Endothelial cell of umbilical vein (primary cell): ENCODE measurements around the gene MYD88. TPM values are rescaled to one million over a fixed set of nuclear protein-coding genes. Genes with fewer than 3 reads are reported as not detected.

ENCODE experiments used
- BruUV-seq: library from RNA; stranded (reverse); fragments of 400-500 nt; replicated peaks from 2 replicates; lab custom pipeline; 2021; lab: Mats Ljungman, UMichigan
- CTCF ChIA-PET: fragments of 300-600, 350-600 bp; sonication (Branson Sonifier 250); formaldehyde crosslinking; loops from one replicate; lab custom pipeline; 2021; ENCODE audit warnings: antibody characterized with exemption, inconsistent platforms; lab: Charles Lee
- POLR2A ChIA-PET: fragments of 300-600, 350-600 bp; sonication (Branson Sonifier 250); formaldehyde crosslinking; loops from one replicate; lab custom pipeline; 2021; ENCODE audit warnings: antibody characterized with exemption, inconsistent platforms; lab: Charles Lee
- DNase-seq: peaks from one replicate; pipeline ENCODE4 v3.0.0-alpha.2; 2011; ENCODE audit warnings: low read depth, low spot score
- FAIRE-seq: peaks from 2 replicates; lab custom pipeline; 2011; peaks lifted over from hg19 to GRCh38; lab: Jason Lieb, UNC
- H2AFZ ChIP-seq: 2 replicates; pipeline ENCODE4 v1.6.0; 2012; ENCODE audit warnings: low read depth, low read length, control low read depth, inconsistent platforms
- H3K27ac ChIP-seq: 2 replicates; pipeline ENCODE4 v1.5.1; 2011; ENCODE audit warnings: low read depth, mild to moderate bottlenecking, control low read depth, low read length, moderate library complexity; ENCODE audit not compliant: insufficient read depth
- H3K27me3 ChIP-seq, 2 experiments: 2 replicates each; pipeline versions ENCODE4 v1.6.0 to v1.6.1; 2011; ENCODE audit warnings: low read length in 2 of 2, mixed read lengths in 1 of 2; ENCODE audit not compliant: control insufficient read depth in 2 of 2, insufficient read depth in 2 of 2
- H3K36me3 ChIP-seq, 2 experiments: 2 replicates in 1 of 2; 3 replicates in 1 of 2; pipeline ENCODE4 v1.5.1; 2011; ENCODE audit warnings: low read length in 2 of 2, mild to moderate bottlenecking in 1 of 2, moderate library complexity in 1 of 2; ENCODE audit not compliant: control insufficient read depth in 2 of 2, insufficient read depth in 2 of 2; ENCODE audit errors: extremely low read depth in 1 of 2
- H3K4me1 ChIP-seq: 3 replicates; pipeline ENCODE4 v1.5.1; 2011; ENCODE audit warnings: mild to moderate bottlenecking, low read length; ENCODE audit not compliant: control insufficient read depth, insufficient read depth; ENCODE audit errors: extremely low read depth
- H3K4me2 ChIP-seq: 2 replicates; pipeline ENCODE4 v1.6.1; 2011; ENCODE audit warnings: low read length, control low read depth, mixed read lengths; ENCODE audit not compliant: insufficient read depth
- H3K4me3 ChIP-seq, 3 experiments: fragments of 200-600 bp in 1 of 3; sonication (generic), shearing (Covaris generic) in 1 of 3; replicated peaks in 1 of 3; 2 replicates each; pipeline ENCODE4 v1.5.1; 2011 to 2016; ENCODE audit warnings: control low read depth in 3 of 3, low read length in 3 of 3, mild to moderate bottlenecking in 2 of 3, inconsistent platforms in 1 of 3, low read depth in 1 of 3, moderate library complexity in 1 of 3; ENCODE audit not compliant: insufficient read depth in 1 of 3
- H3K79me2 ChIP-seq: 2 replicates; pipeline ENCODE4 v1.6.0; 2012; ENCODE audit warnings: low read length, inconsistent platforms; ENCODE audit not compliant: control insufficient read depth, insufficient read depth
- H3K9ac ChIP-seq: replicated peaks from 2 replicates; pipeline ENCODE3; 2011; ENCODE audit warnings: low read length, control low read depth; ENCODE audit not compliant: insufficient read depth; ENCODE audit errors: extremely low read depth
- H3K9me1 ChIP-seq: replicated peaks from 3 replicates; pipeline ENCODE4 v1.6.0; 2011; ENCODE audit warnings: mild to moderate bottlenecking, low read length; ENCODE audit not compliant: control insufficient read depth, insufficient read depth; ENCODE audit errors: extremely low read depth
- H3K9me3 ChIP-seq: replicated peaks from 2 replicates; pipeline ENCODE4 v1.5.1; 2012; ENCODE audit warnings: low read length, inconsistent platforms; ENCODE audit not compliant: control insufficient read depth, insufficient read depth
- H4K20me1 ChIP-seq: replicated peaks from 2 replicates; pipeline ENCODE3; 2011; ENCODE audit warnings: mild to moderate bottlenecking, low read length; ENCODE audit not compliant: control insufficient read depth, insufficient read depth; ENCODE audit errors: extremely low read depth
- EZH2 ChIP-seq: IDR thresholded peaks from 2 replicates; pipeline ENCODE4 v1.6.1; 2012; ENCODE audit warnings: borderline replicate concordance, low read depth, mild to moderate bottlenecking, moderate library complexity, low read length, inconsistent platforms; ENCODE audit not compliant: severe bottlenecking
- FOS ChIP-seq: IDR thresholded peaks from 2 replicates; pipeline ENCODE4 v1.6.1; 2011; ENCODE audit warnings: mild to moderate bottlenecking, low read length, moderate library complexity, borderline replicate concordance; ENCODE audit not compliant: insufficient read depth
- GATA2 ChIP-seq: IDR thresholded peaks from 2 replicates; pipeline ENCODE4 v1.7.0; 2011; ENCODE audit warnings: low read depth, mild to moderate bottlenecking, moderate library complexity, mixed read lengths, low read length; ENCODE audit not compliant: insufficient read length, insufficient read depth
- JUN ChIP-seq: IDR thresholded peaks from 2 replicates; pipeline ENCODE4 v1.6.1; 2011; ENCODE audit warnings: borderline replicate concordance, low read depth; ENCODE audit not compliant: insufficient read length, insufficient read depth
- MYC ChIP-seq: IDR thresholded peaks from one replicate; pipeline ENCODE4 v1.6.1; 2011; ENCODE audit warnings: mild to moderate bottlenecking, low read depth, low read length
- POLR2A ChIP-seq: IDR thresholded peaks from 2 replicates; pipeline ENCODE4 v1.6.1; 2012; ENCODE audit warnings: low read depth, mild to moderate bottlenecking, control low read depth, low read length
- POLR2AphosphoS5 ChIP-seq: IDR thresholded peaks from 2 replicates; pipeline ENCODE4 v1.6.1; 2012; ENCODE audit warnings: low read depth, mild to moderate bottlenecking, control low read depth, low read length, moderate library complexity; ENCODE audit not compliant: insufficient read depth
- dilution Hi-C: fragments of 300-500 bp; cut with MboI; formaldehyde crosslinking; loops from one replicate; pipeline ENCODE4 v1.15.0; 2019; ENCODE audit warnings: low sequenced_read_pairs; ENCODE audit not compliant: extremely low pct_ligation_motif_present
- intact Hi-C: fragments of 100-400 bp; cut with micrococcal nuclease; formaldehyde crosslinking; loops from one replicate; pipeline ENCODE4 v1.10.0; 2022
- polyA plus RNA-seq, 4 experiments: library from polyadenylated mRNA; depleted of rRNA in 3 of 4; stranded (reverse) in 3 of 4; unstranded in 1 of 4; fragments of >200 nt; gene quantifications; 2 replicates each; pipeline versions ENCODE4 v1.2.1 to v1.2.3, GENCODE V29; 2011 to 2012; ENCODE audit warnings: missing spikeins in 1 of 4
- total RNA-seq: library from RNA; stranded (reverse); gene quantifications from 2 replicates; pipeline ENCODE4 v1.2.3, GENCODE V29; 2021
- TF ChIP-seq, protein P1 (sequence below): IDR thresholded peaks from 2 replicates; pipeline ENCODE4 v1.6.1; 2011; ENCODE audit not compliant: insufficient read depth, insufficient read length
- TF ChIP-seq, protein P2 (sequence below), 2 donors: IDR thresholded peaks; 1 replicate in 1 of 2; 2 replicates in 1 of 2; pipeline ENCODE4 v1.5.1; 2011; ENCODE audit warnings: low read length in 2 of 2, mild to moderate bottlenecking in 2 of 2, moderate library complexity in 2 of 2, control low read depth in 1 of 2, inconsistent platforms in 1 of 2, low read depth in 1 of 2; ENCODE audit not compliant: insufficient read depth in 1 of 2; ENCODE audit errors: extremely low read depth in 1 of 2

MYD88 gene
- total and polyA plus RNA-seq, 2 donors (not counting 3 experiments of a cell fraction or from before 2014, with no cell fraction given) = 35.1 to 55.0 TPM

DNA sequence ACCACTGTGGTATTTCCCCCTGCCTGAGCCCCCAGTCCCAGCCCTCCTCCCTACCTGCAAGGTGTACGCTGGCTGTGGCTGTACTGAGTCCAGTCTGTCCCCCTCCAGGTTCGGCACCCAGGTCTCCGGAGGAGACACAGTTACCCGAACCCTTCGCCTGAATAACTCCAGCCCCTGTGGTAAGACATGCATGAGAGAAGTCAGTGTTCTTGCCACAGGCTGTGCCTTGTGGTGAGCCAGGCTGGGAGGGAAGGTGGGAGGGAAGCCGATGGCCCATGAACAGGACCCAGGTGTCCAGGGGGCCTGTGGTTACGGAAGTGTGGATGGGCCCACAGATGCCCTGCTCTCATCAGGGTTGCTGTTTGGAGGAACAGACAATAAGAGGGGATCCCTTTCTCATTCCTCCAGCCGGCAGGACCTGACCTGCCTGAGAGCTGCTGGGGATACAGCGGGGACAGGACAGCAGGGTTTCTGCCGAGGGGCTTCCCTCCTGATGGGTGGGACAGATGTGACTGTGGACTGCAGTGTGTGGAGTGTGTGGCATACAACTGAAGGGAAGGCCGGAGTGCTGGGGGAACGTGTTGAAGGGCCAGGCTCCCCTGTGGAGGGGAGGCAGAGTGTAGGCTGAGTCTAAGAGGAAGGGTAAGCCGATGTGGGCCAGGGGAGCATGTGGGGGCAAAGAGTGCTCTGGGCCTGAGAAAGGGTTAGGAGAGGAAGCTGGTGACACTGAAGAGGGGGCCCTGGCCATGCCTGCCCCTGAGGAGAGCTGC, 23.4 kb upstream of the MYD88 start:
- Histone ChIP-seq H3K4me1 (no peaks in the 10 kb centered on the region), H3K4me3 (no peak overlapping the region), H3K27me3 (no peaks in the 10 kb centered on the region), H2AFZ (no peak overlapping the region), H3K9me1 (no peaks in the 10 kb centered on the region), H3K9me3 (no peaks in the 10 kb centered on the region), H3K36me3 (no peaks in the 10 kb centered on the region), H3K4me2 (no peak overlapping the region), H3K27ac (no peak overlapping the region), H3K9ac (no peak overlapping the region), H4K20me1 (no peaks in the 10 kb centered on the region), H3K79me2 (no peaks in the 10 kb centered on the region)
- intact Hi-C loops = loop anchor here (5.0 kb wide), 1 partner anchor 182 kb away; no protein-coding TSS in a partner anchor
- ChIA-PET POLR2A (no interaction called here), CTCF (interaction anchor here (1.6 to 4.8 kb wide), 3 partner anchors 132 to 229 kb away, joined by 3 to 52 read pairs (median 6); no protein-coding TSS in a partner anchor)
- no TSS peak for BruUV-seq
- FAIRE-seq = no peak
- TF ChIP-seq POLR2A = no peak
- no peak for TF ChIP-seq GATA2
- no peak for TF ChIP-seq FOS
- TF ChIP-seq, protein P1, sequence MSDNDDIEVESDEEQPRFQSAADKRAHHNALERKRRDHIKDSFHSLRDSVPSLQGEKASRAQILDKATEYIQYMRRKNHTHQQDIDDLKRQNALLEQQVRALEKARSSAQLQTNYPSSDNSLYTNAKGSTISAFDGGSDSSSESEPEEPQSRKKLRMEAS = no peak
- no peak for TF ChIP-seq MYC
- no peak for TF ChIP-seq JUN
- TF ChIP-seq POLR2AphosphoS5 = no peak
- TF ChIP-seq EZH2 = no peak
- TF ChIP-seq, protein P2, sequence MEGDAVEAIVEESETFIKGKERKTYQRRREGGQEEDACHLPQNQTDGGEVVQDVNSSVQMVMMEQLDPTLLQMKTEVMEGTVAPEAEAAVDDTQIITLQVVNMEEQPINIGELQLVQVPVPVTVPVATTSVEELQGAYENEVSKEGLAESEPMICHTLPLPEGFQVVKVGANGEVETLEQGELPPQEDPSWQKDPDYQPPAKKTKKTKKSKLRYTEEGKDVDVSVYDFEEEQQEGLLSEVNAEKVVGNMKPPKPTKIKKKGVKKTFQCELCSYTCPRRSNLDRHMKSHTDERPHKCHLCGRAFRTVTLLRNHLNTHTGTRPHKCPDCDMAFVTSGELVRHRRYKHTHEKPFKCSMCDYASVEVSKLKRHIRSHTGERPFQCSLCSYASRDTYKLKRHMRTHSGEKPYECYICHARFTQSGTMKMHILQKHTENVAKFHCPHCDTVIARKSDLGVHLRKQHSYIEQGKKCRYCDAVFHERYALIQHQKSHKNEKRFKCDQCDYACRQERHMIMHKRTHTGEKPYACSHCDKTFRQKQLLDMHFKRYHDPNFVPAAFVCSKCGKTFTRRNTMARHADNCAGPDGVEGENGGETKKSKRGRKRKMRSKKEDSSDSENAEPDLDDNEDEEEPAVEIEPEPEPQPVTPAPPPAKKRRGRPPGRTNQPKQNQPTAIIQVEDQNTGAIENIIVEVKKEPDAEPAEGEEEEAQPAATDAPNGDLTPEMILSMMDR (IDR thresholded peaks at IDR 0.05; ENCODE audit: extremely low read depth in 1 of 2, insufficient read depth in 1 of 2, low read depth in 1 of 2, low read length in 2 of 2) = no peak
- no peak for DNase-seq
- dilution Hi-C loops = no loop called here
